Prostate gland (tissue), 2 donors: ENCODE measurements around the gene FXYD5. TPM values are rescaled to one million over a fixed set of nuclear protein-coding genes. Genes with fewer than 3 reads are reported as not detected.

Experiments used
- DNase-seq: peaks from one replicate; pipeline ENCODE4 v3.0.0-alpha.2; 2019; ENCODE audit warnings: low spot score
- H3K27ac ChIP-seq, 2 donors: fragments of 200-600 bp; sonication (generic); 2 replicates each; pipeline ENCODE4 v1.5.1; 2017 to 2019
- H3K27me3 ChIP-seq: fragments of 200-600 bp; sonication (generic); replicated peaks from 2 replicates; pipeline ENCODE4 v1.5.1; 2019; ENCODE audit not compliant: insufficient read depth
- H3K36me3 ChIP-seq, 2 donors: fragments of 200-600 bp; sonication (generic); 1 replicate in 1 of 2; 2 replicates in 1 of 2; pipeline versions ENCODE4 v1.5.1 to v1.8.1; 2017 to 2019
- H3K4me1 ChIP-seq: fragments of 200-600 bp; sonication (generic); replicated peaks from 2 replicates; pipeline ENCODE4 v1.5.1; 2019
- H3K4me3 ChIP-seq, 2 donors: fragments of 200-600 bp; sonication (generic); 2 replicates each; pipeline ENCODE4 v1.5.1; 2017 to 2019
- H3K9me3 ChIP-seq: fragments of 200-600 bp; sonication (generic); 2 replicates; pipeline ENCODE4 v1.5.1; 2017
- POLR2A ChIP-seq: fragments of 450-650 bp; IDR thresholded peaks from one replicate; pipeline ENCODE4 v1.6.1; 2016; ENCODE audit warnings: antibody characterized with exemption, mild to moderate bottlenecking
- POLR2AphosphoS5 ChIP-seq: sonication (generic); formaldehyde crosslinking; IDR thresholded peaks from one replicate; pipeline ENCODE4 v1.6.1; 2017; ENCODE audit warnings: antibody characterized with exemption
- WGBS: methylation state at CpG from one replicate; pipeline ENCODE4 v1.1.5; 2018; 5-methylcytosine and 5-hydroxymethylcytosine counted together
- intact Hi-C: fragments of 100-400 bp; cut with DNase I; formaldehyde crosslinking; loops from one replicate; pipeline ENCODE4 v1.14.2; 2022
- total RNA-seq, 2 donors: library from RNA; depleted of rRNA; stranded (reverse); fragments of >200 nt; gene quantifications; one replicate each; pipeline ENCODE4 v1.1.0, GENCODE V29; 2016
- TF ChIP-seq, protein P1 (sequence below), 4 experiments: fragments of 200-600 bp in 2 of 4; fragments of 450-650 bp in 2 of 4; sonication (generic) in 2 of 4; IDR thresholded peaks; 1 replicate in 3 of 4; 2 replicates in 1 of 4; pipeline ENCODE4 v1.5.1; 2016 to 2019; ENCODE audit warnings: antibody characterized with exemption in 4 of 4, mild to moderate bottlenecking in 2 of 4, moderate library complexity in 2 of 4

The FXYD5 gene
- total RNA-seq, 2 donors from 2014 or later, result 18.8 to 43.2 TPM

DNA sequence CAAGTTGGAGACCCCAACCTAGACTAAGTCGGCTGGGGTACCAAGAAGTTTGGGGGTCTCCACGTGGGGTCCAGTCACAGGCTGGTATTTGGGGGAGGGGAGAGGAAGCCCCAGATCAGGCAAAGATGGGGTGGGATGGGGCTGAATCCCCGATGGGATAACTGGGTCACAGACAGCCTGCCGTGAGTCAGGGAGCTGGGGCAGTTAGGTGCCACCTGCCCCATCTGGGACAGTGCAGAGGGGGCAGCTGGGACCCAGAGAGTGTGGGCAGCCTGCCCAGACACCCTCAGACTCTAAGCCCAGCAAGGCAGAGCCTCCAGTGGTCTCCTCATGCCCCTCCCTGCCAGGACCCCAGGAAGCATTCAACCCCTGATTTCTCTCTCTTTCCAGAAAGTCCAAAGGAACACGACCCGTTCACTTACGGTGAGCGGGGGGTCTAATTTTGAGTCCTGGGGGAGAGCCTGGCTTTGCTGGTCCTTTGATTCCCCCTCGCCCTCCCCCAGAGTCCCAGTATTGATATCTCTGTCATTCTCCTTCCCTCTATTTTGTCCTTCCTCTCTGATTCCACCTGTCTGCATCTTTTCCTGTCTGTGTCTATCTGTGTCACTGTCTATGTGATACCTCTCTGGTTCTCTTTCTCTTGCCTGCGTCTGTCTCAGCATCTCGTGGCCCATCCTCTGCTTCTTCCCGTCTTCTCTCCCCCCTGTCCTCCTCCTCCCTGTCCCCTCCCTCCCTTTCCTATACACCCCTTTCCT, 14.2 kb upstream of the FXYD5 start:
- Histone ChIP-seq H3K27me3 (no peaks in the 10 kb centered on the region), H3K27ac (peak overlapping the region; percentile 64 to 71), H3K4me3 (peak overlapping the region; percentile 6 to 22), H3K4me1 (peaks cover 15% of the 10 kb centered on the region), H3K9me3 (no peaks in the 10 kb centered on the region), H3K36me3 (no peaks in the 10 kb centered on the region)
- intact Hi-C loops, result loop anchor here (5.0 kb wide), 1 partner anchor 127 kb away; the partner anchor contains the start of gene USF2
- 54% methylated on average over 12 of the region's 12 CpGs for WGBS
- no peak for TF ChIP-seq POLR2A
- TF ChIP-seq, protein P1, sequence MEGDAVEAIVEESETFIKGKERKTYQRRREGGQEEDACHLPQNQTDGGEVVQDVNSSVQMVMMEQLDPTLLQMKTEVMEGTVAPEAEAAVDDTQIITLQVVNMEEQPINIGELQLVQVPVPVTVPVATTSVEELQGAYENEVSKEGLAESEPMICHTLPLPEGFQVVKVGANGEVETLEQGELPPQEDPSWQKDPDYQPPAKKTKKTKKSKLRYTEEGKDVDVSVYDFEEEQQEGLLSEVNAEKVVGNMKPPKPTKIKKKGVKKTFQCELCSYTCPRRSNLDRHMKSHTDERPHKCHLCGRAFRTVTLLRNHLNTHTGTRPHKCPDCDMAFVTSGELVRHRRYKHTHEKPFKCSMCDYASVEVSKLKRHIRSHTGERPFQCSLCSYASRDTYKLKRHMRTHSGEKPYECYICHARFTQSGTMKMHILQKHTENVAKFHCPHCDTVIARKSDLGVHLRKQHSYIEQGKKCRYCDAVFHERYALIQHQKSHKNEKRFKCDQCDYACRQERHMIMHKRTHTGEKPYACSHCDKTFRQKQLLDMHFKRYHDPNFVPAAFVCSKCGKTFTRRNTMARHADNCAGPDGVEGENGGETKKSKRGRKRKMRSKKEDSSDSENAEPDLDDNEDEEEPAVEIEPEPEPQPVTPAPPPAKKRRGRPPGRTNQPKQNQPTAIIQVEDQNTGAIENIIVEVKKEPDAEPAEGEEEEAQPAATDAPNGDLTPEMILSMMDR (IDR thresholded peaks at IDR 0.05), result no peak
- TF ChIP-seq POLR2AphosphoS5, result no peak
- no peak for DNase-seq

DNA sequence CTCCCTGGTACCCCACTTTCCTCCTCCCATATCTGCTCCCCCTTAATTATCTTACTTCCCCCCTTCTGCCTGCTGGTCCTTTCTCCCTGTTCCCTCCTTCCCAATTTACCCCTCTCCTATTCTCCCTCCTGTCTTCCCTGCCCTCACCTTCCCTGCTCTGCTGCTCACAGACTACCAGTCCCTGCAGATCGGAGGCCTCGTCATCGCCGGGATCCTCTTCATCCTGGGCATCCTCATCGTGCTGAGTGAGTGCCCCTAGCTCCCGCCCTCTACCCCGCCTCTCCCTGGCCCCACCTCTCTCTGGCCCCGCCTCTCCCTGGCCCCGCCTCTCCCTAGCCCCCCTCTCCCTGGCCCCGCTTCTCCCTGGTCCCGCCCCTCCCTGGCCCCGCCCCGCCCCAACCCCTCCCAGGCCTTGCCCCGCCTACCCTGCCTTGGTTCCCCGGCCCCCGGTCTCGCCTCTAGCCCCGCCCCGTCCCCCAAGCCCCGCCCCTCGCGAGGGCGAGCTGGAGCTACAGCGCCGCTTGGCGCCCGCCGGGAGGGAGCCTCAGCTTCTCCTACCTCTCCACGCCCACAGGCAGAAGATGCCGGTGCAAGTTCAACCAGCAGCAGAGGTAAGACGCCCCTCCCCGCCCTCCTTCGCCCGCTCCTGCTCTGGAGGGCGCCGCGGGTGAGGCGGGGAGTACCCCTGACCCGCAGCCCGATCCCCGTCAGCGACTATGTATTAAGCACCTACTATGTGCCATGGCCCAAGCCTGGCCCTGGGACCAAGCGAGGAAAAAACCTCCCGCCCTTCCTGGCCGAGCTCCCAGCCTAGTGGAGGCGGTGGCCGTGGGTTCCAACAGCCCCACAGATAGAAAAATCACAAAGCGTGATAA, 13.3 kb upstream of the FXYD5 start:
- no peaks in the 10 kb centered on the region for H3K36me3 ChIP-seq
- no peaks in the 10 kb centered on the region for H3K27me3 ChIP-seq
- H3K27ac ChIP-seq, result peak overlapping the region; percentile 64 to 71
- DNase-seq, result peak; percentile 89
- peak; percentile 31 for TF ChIP-seq POLR2A
- peak; percentile 45 for TF ChIP-seq POLR2AphosphoS5
- TF ChIP-seq, protein P1 (IDR thresholded peaks at IDR 0.05), result peak in 3 of 4 experiments; percentile 52 to 62 (median 56)
- no peaks in the 10 kb centered on the region for H3K9me3 ChIP-seq
- H3K4me1 ChIP-seq, result peaks cover 15% of the 10 kb centered on the region
- no peak overlapping the region for H3K4me3 ChIP-seq
- intact Hi-C loops, result loop anchor here (5.0 kb wide), 1 partner anchor 126 kb away; the partner anchor contains the start of gene USF2
- 3% methylated on average over 29 of the region's 48 CpGs for WGBS

DNA sequence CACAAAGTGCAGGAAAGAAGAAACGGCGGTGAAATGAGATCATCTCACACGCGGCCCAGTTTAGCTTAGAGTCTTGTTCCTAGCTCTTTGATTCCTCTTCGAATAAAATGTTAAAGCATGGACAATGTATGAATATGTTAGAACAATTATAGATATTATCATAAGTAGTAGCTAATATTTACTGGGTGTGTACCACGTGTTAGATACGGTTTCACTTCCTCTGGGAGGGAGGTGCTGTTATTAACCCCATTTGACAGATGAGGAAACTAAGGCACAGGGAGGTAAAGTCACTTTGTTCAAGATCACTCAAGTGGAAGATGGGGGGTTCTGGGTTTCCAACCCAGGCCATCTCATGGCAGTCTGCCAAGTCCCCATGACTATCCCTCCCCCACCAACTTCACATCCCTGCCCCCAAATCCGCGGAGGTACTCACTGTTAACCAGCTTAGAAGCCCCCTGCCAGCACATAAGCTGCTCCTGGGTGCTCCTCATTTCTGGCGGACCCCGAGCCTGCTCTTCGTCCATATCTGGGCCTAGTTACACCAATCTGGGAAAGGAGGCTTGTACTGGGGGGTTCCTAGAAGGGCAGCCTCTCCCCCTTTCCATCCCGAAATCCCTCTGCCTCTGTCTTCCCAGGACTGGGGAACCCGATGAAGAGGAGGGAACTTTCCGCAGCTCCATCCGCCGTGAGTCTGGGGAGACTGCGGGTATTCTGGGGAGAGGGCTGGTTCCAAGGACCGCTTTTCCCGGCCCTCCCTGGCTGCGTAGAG, 12.5 kb upstream of the FXYD5 start:
- Histone ChIP-seq H3K4me3 (peak overlapping the region in 1 of 2 donors; percentile 15), H3K27me3 (no peaks in the 10 kb centered on the region), H3K4me1 (peaks cover 15% of the 10 kb centered on the region), H3K9me3 (no peaks in the 10 kb centered on the region), H3K36me3 (no peaks in the 10 kb centered on the region), H3K27ac (no peak overlapping the region)
- DNase-seq, result no peak
- TF ChIP-seq, protein P1 (IDR thresholded peaks at IDR 0.05), result no peak
- TF ChIP-seq POLR2A (no peak), POLR2AphosphoS5 (no peak)
- 20% methylated on average over 21 of the region's 21 CpGs for WGBS
- intact Hi-C loops, result loop anchor here (5.0 kb wide), 1 partner anchor 125 kb away; the partner anchor contains the start of gene USF2

DNA sequence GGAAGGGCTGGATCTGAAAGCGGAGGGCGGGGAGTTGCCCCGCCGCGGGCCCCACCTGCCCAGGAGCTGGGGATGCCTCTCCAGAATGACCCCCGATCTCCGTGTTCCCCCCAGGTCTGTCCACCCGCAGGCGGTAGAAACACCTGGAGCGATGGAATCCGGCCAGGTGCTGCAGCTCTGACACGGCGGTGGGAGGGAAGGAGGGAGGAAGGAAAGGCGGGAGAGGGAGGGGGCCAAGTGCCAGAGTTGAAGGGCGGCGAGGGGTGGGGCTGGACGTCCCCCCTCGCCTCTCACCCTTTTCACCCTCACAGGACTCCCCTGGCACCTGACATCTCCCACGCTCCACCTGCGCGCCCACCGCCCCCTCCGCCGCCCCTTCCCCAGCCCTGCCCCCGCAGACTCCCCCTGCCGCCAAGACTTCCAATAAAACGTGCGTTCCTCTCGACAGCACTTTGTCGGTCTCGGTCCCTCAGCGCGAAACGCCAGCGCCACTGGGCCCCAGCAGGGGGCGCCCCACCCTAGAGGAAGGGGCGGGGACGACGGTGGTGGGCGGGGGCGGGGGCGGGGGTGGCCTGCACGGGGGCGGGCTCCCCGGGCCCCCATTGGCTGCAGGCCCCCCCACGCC, 11.8 kb upstream of the FXYD5 start:
- intact Hi-C loops, result loop anchor here (5.0 kb wide), 1 partner anchor 125 kb away; the partner anchor contains the start of gene USF2
- Histone ChIP-seq H3K9me3 (no peaks in the 10 kb centered on the region), H3K27me3 (no peaks in the 10 kb centered on the region), H3K36me3 (no peaks in the 10 kb centered on the region), H3K4me3 (peak overlapping the region in 1 of 2 donors; percentile 15), H3K27ac (no peak overlapping the region), H3K4me1 (peaks cover 15% of the 10 kb centered on the region)
- WGBS, result 6% methylated on average over 45 of the region's 46 CpGs
- no peak for DNase-seq
- TF ChIP-seq, protein P1 (IDR thresholded peaks at IDR 0.05), result peak in 3 of 4 experiments; percentile 30 to 67 (median 65)
- no peak for TF ChIP-seq POLR2AphosphoS5
